ENCODE measurements around the gene D2HGDH.

The D2HGDH gene

DNA sequence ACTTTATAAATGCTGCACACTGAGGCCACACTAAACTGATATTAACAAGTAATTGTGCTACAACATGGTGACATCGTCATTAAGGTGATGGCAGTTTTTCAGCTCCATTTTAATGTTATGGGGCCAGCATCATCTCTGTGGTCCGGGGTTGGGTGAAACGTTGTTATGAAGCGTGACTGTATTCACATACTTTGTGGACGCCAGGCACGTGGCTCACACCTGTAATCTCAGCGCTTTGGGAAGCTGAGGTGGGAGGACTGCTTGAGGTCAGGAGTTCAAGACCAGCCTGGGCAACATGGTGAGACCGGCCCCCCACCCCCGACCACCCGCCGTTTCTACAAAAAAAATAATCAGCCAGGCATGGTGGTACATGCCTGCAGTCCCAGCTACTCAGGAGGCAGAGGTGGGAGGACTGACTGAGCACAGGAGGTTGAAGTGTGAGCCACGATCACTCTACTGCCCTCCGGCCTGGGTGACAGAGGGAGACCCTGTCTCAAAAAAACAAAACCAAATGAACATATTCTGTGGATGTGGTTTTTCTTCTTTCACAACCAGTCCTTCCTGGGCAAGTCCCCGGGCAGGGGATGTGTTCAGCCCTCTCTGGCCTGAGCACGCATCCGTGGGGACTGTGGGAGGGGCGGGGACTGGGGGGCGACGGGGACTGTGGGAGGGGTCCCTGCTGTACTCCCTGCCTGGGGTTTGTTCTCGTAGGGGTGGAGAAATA is 29.3 kb downstream of the D2HGDH start:
- H3K4me3 ChIP-seq (ENCODE audit: low read depth, low read length) = no peak overlapping the region
- no peak for DNase-seq (ENCODE audit: low read depth)

- DNase-seq (ENCODE audit: low read depth) = no peak
- H3K4me3 ChIP-seq (ENCODE audit: low read depth, low read length) = no peak overlapping the region
Observed at GRCh38 chr2:241764275-241765241, 30.1 kb downstream of the D2HGDH start.

- no peak for DNase-seq (ENCODE audit: low read depth)
- H3K4me3 ChIP-seq (ENCODE audit: low read depth, low read length) = no peak overlapping the region
Observed at GRCh38 chr2:241767464-241768250, 33.2 kb downstream of the D2HGDH start.

DNA sequence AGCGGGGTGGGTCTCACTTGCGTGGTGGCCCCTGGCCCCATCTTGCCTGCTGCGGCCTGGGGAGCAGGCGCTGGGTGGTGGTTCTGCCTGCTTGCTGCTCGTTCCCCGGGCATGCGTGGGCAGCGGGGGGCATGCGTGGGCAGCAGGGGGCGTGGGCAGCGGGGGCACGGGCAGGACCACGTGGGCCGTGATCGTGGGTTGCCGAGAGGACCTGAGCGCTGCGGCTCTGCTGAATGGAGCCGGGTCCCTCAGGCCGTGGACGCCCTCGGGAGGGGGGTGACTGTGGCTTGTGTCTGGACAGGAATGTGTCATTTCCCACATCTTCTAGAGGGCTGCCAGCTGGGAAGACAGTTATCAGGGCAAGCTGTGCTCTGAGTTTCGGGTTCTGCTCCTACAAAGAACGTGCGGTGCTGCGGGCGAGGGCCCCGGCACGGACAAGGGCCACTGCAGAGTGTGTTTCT is 33.9 kb downstream of the D2HGDH start:
- DNase-seq (ENCODE audit: low read depth) = no peak
- H3K4me3 ChIP-seq (ENCODE audit: low read depth, low read length) = no peak overlapping the region

DNA sequence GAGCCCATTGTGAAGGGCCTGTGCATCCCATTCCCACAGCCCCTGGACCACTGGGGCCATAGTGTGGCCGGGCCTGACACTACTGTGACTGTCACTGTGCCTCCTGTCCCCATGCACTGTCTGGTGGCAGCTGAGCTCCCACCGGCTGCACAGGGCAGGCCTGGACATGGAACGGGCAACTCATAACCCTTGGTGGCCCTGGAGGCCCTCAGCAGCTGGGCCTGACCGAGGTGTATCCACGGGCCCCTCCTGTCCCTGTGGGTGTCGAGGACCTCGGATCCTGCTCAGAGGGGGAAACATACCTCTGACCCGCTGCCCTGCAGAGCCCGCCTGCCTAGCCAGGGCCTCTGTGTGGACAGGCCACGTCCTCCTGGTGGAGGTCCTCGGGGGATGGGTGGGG is 34.4 kb downstream of the D2HGDH start:
- no peak overlapping the region for H3K4me3 ChIP-seq (ENCODE audit: low read depth, low read length)
- DNase-seq (ENCODE audit: low read depth) = no peak

DNA sequence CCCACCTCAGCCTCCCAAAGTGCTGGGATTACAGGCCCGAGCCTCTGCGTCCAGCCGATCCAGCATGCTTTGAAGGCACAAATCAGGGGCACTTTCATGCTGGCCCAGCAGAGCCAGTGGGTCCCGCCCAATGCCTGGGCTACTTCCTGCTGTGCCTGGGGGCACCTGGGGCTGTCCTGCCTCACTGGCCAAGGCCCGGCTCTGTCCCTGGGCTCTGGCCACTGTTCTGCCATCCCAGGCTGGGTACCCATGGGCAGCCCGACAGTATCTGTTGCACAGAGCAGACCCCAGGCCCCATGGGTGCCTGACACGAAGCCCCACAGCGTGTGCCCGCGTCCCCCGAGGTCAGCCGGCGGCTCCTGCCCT is 35.4 kb downstream of the D2HGDH start:
- DNase-seq (ENCODE audit: low read depth) = no peak
- no peak overlapping the region for H3K4me3 ChIP-seq (ENCODE audit: low read depth, low read length)

DNA sequence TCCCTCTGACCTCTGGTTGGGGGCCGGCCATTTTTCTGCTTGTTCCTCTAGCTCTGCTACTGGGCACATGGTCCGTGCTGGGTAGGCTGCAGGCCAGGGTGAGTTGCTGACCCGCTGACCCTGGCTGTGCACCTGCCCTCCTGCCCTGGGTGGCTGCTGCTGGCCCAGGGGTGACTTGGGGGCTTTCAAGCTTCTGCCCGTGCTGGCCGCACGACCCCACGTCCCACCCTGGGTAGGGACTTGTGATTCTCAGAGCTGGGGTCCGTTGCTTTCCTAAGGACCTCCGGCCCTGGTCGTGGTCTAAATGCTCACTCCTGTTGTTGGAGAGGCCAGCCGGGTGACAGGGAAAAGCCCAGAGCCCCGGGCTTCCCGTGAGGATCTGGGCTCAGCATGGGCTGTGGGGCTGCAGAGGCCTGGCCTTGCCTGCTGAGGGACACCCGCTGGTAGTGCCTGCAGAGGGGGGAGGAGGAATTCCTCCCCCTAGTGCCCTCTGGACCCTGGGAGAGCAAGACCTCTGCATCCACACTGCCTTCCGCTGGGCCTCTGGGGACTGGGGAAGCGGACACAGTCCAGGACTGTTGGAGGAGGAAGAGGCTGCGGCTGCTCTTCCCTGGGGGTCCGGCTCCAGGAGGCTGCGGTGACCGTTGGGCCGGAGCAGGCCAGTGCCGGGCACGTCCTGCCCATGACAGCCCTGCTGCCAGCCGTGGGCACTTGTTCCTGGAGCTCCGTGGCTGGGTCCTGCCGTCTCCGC is 35.9 kb downstream of the D2HGDH start:
- DNase-seq (ENCODE audit: low read depth) = no peak
- no peak overlapping the region for H3K4me3 ChIP-seq (ENCODE audit: low read depth, low read length)

DNA sequence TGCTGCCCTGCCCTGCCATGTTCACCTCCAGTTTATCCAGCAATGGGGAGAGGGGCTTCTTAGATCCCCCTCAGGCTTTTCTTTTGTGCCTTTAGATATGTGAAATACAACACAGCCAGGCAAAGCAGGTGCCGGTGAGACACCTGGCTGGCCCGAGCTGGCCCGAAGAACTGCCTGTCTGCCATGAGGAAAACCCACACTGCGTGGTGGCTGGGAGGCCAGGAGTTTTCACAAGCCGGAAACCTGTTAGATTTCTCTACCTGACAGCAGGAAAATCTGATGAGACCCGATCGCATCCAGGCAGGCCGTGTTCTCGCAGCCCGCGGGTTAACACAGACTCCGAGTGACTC is 36.5 kb downstream of the D2HGDH start:
- DNase-seq (ENCODE audit: low read depth) = no peak
- no peak overlapping the region for H3K4me3 ChIP-seq (ENCODE audit: low read depth, low read length)

GRCh38 chr2:241771286-241772062 is 37.0 kb downstream of the D2HGDH start:
- H3K4me3 ChIP-seq (ENCODE audit: low read depth, low read length) = no peak overlapping the region
- DNase-seq (ENCODE audit: low read depth) = peak; percentile 13

GRCh38 chr2:241772063-241772499 is 37.7 kb downstream of the D2HGDH start:
- H3K4me3 ChIP-seq (ENCODE audit: low read depth, low read length) = no peak overlapping the region
- no peak for DNase-seq (ENCODE audit: low read depth)

- no peak for DNase-seq (ENCODE audit: low read depth)
- no peak overlapping the region for H3K4me3 ChIP-seq (ENCODE audit: low read depth, low read length)
Observed at GRCh38 chr2:241773511-241774418, 39.3 kb downstream of the D2HGDH start.

DNA sequence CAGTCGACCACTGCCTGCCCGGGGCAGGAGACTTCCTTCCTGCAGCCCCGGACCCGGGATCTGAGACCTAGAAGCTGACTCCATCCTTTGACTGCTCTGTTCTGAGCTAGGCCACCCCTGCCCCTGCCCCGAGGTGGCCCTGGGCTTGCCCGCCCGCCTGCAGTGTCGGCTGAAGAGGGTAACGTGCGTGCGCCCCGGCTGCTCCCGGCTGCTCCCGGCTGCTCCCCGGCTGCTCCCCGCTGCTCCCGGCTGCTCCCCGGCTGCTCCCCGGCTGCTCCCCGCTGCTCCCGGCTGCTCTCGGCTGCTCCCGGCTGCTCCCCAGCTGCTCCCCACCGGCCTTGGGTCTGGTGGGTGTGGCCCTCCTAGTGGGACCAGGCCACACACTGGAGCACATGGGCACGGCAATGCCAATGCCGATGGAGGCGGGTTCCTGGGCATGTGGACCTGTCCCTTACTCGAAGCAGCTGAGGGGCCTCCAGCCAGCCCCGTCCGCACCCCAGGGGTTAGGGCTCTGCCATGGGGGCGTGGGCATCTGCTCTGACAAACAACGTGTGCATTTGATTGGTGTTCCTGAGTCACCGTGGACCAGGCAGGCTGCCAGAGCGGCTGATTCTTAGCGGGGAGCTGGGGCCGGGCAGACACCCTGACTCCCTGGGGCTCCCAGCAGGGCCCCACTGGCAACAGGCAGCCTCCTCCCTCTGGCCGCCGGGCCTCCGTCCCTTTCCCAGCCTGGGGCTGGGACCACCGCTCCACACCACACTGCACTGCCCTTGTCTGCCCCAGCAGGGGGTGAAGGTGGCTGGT is 40.2 kb downstream of the D2HGDH start:
- H3K4me3 ChIP-seq (ENCODE audit: low read depth, low read length) = no peak overlapping the region
- DNase-seq (ENCODE audit: low read depth) = peak; percentile 31

DNA sequence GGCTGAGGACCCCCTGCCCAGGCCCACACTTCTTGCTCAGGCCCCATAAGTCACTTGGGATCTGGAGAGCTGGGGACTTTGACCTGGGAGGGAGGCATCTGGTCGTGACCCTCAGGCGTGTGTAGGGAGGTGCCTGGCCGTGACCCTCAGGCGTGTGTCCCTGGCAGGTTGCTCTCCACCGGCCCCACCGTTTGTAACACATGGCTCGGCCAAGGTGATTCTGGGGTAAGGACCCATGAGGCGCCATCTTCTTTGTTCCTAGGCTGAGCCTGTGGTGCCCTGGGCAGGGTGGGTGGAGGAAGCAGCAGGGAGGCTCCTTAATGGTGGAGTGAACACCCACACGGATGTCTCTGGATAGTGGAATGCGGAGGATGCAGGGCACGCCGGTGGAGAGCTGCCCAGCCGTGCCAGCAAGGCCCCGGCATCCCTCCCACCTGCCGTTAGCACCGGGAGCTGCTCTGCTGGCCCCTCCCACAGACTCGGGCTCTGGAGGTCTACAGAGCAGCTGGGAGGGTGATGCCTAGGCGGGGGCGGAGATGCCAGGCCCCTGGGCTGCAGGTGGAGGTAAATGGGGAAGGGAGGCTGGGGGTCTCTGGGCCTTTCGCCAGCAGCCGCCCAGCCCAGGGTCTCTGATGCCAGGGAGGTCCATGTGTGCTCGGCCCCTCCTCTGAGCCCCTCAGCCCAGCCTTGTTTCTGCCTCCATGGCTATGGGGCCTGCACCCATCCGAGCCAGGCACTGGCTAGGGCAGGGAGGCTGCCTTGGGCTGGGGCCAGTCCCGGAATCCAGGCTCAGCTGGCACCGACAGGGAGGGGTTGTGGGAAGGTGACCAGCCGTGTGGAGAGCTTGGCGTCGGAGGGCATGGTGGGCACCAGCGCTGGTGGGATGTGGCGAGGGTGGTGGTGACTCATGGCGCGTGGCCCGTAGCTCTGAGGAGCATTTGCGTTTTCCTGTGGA is 41.1 kb downstream of the D2HGDH start:
- no peak overlapping the region for H3K4me3 ChIP-seq (ENCODE audit: low read depth, low read length)
- no peak for DNase-seq (ENCODE audit: low read depth)

DNA sequence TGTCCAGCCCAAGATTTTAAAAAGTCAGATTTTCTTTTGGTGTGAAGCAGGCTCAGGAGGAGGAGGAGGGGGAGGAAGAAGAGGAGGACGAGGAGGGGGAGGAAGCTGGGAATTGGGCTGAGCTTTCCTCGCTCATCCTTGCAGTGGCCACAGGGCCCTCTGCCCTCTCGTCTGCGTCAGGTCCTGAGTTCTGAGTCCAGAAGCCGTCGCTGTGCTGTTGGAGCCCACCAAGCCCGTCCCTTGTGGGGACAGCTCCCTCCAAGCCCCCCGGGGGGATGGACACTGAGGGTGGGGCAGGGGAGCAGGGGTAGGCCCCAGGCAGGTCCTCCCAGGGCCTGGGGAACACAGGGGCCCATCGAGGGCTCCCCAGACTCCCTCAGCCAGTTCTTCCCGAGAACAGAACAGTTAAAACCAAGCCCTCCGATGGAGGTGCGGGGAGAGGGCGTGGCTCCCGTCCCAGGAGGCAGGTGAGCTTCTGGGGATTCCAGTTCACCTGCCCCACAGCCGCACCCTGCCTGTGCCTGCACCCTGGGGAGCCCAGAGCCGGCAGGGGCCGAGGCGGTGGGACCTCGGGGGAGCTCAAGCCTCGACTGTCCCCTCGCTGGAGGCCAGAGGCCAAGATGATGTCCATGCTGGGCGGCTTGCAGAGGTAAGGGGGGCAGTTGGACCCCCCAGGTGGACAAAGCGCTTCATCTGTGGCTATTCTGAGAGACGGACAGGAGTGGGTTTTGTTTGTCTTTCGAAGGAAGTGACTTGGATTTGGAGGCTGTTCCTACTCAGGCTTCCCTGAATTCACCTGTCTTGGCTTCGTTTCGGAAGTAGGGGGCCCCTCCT is 42.1 kb downstream of the D2HGDH start, which contains the start of gene GAL3ST2:
TSS of gene GAL3ST2 (plus strand) at position 487 of the 834 bp plus-strand sequence. CDS start at position 621, 134 bp downstream.
- DNase-seq (ENCODE audit: low read depth) = no peak
- no peak within 1 kb of the TSS for H3K4me3 ChIP-seq (ENCODE audit: low read depth, low read length)
